SK-N-SH (cell line): Measurements from ENCODE around the gene MYLIP.

Source experiments
- GATA2 ChIP-seq: sonication (generic); formaldehyde crosslinking; IDR thresholded peaks from 2 replicates; pipeline ENCODE4 v1.5.0; 2020; ENCODE audit warnings: mild to moderate bottlenecking, missing genetic modification reagents
- POLR2AphosphoS5 ChIP-seq: IDR thresholded peaks from 2 replicates; pipeline ENCODE4 v1.6.1; 2012; ENCODE audit warnings: low read depth, low read length
- RCOR1 ChIP-seq: fragments of 150-350 bp; IDR thresholded peaks from 2 replicates; pipeline ENCODE4 v1.6.1; 2017; ENCODE audit warnings: antibody characterized with exemption, low read length
- TAF1 ChIP-seq: IDR thresholded peaks from 2 replicates; pipeline ENCODE4 v1.6.1; 2012; ENCODE audit warnings: low read depth, mild to moderate bottlenecking, low read length, moderate library complexity, borderline replicate concordance
- YY1 ChIP-seq: IDR thresholded peaks from 2 replicates; pipeline ENCODE4 v1.4.0; 2012; ENCODE audit warnings: low read depth, mild to moderate bottlenecking
- TF ChIP-seq, protein P1 (sequence below): fragments of 200-600 bp; sonication (generic); IDR thresholded peaks from 2 replicates; pipeline ENCODE4 v1.6.1; 2017; ENCODE audit warnings: antibody characterized with exemption, mild to moderate bottlenecking, moderate library complexity

GRCh38 chr6:16126056-16126455 is 2.8 kb upstream of the MYLIP start:
- TF ChIP-seq, protein P1, sequence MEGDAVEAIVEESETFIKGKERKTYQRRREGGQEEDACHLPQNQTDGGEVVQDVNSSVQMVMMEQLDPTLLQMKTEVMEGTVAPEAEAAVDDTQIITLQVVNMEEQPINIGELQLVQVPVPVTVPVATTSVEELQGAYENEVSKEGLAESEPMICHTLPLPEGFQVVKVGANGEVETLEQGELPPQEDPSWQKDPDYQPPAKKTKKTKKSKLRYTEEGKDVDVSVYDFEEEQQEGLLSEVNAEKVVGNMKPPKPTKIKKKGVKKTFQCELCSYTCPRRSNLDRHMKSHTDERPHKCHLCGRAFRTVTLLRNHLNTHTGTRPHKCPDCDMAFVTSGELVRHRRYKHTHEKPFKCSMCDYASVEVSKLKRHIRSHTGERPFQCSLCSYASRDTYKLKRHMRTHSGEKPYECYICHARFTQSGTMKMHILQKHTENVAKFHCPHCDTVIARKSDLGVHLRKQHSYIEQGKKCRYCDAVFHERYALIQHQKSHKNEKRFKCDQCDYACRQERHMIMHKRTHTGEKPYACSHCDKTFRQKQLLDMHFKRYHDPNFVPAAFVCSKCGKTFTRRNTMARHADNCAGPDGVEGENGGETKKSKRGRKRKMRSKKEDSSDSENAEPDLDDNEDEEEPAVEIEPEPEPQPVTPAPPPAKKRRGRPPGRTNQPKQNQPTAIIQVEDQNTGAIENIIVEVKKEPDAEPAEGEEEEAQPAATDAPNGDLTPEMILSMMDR, result no peak
- no peak for TF ChIP-seq GATA2 (CRISPR knock-in tag)
- TF ChIP-seq RCOR1, result no peak
- TF ChIP-seq YY1, result no peak
- TF ChIP-seq TAF1, result no peak
- TF ChIP-seq POLR2AphosphoS5, result no peak
